CD14-positive monocyte (primary cell): ENCODE data around the gene ARCN1. TPM values are rescaled to one million over a fixed set of nuclear protein-coding genes. Genes with fewer than 3 reads are reported as not detected.

ENCODE experiments used
- DNase-seq, 3 donors: peaks; one replicate each; pipeline ENCODE4 v3.0.0-alpha.2; 2011 to 2022
- H2AFZ ChIP-seq: 2 replicates; pipeline ENCODE4 v1.6.0; 2012; ENCODE audit warnings: mild to moderate bottlenecking, low read depth, low read length, inconsistent platforms; ENCODE audit not compliant: insufficient read depth, poor library complexity, severe bottlenecking
- H3K27ac ChIP-seq, 2 donors: 1 replicate in 1 of 2; 2 replicates in 1 of 2; pipeline ENCODE4 v1.5.1; 2012 to 2013; ENCODE audit warnings: low read length in 2 of 2, control low read depth in 1 of 2, inconsistent platforms in 1 of 2, low read depth in 1 of 2, mild to moderate bottlenecking in 1 of 2
- H3K27me3 ChIP-seq, 2 donors: one replicate each; pipeline versions ENCODE4 v1.6.0 to v1.6.1; 2011 to 2013; ENCODE audit warnings: low read length in 2 of 2; ENCODE audit not compliant: control insufficient read depth in 2 of 2, insufficient read depth in 2 of 2
- H3K36me3 ChIP-seq, 2 donors: replicated peaks in 1 of 2; 1 replicate in 1 of 2; 2 replicates in 1 of 2; pipeline versions ENCODE4 v1.5.1 to v1.6.1; 2012 to 2013; ENCODE audit warnings: low read length in 2 of 2, control low read depth in 1 of 2, inconsistent platforms in 1 of 2, mild to moderate bottlenecking in 1 of 2; ENCODE audit not compliant: insufficient read depth in 2 of 2, control insufficient read depth in 1 of 2
- H3K4me1 ChIP-seq, 2 donors: 1 replicate in 1 of 2; 2 replicates in 1 of 2; pipeline versions ENCODE4 v1.5.1 to v1.6.1; 2012 to 2013; ENCODE audit warnings: low read length in 2 of 2, control low read depth in 1 of 2, inconsistent platforms in 1 of 2, mild to moderate bottlenecking in 1 of 2, moderate library complexity in 1 of 2; ENCODE audit not compliant: insufficient read depth in 2 of 2, control insufficient read depth in 1 of 2
- H3K4me2 ChIP-seq: replicated peaks from 2 replicates; pipeline ENCODE3; 2012; ENCODE audit warnings: low read length, moderate library complexity, mild to moderate bottlenecking; ENCODE audit not compliant: poor library complexity, severe bottlenecking; ENCODE audit errors: extremely low read depth
- H3K4me3 ChIP-seq, 3 experiments: fragments of 200-600 bp in 1 of 3; sonication (generic) in 1 of 3; replicated peaks in 1 of 3; 1 replicate in 2 of 3; 2 replicates in 1 of 3; pipeline ENCODE4 v1.5.1; 2011 to 2013; ENCODE audit warnings: low read length in 3 of 3, mild to moderate bottlenecking in 3 of 3, control low read depth in 2 of 3, low read depth in 2 of 3, inconsistent platforms in 1 of 3, moderate library complexity in 1 of 3
- H3K79me2 ChIP-seq: 2 replicates; pipeline ENCODE4 v1.6.0; 2012; ENCODE audit warnings: mild to moderate bottlenecking, control low read depth, inconsistent platforms, low read length, moderate library complexity; ENCODE audit not compliant: insufficient read depth
- H3K9ac ChIP-seq: 2 replicates; pipeline ENCODE4 v1.6.0; 2017; ENCODE audit warnings: low read length, mild to moderate bottlenecking; ENCODE audit not compliant: insufficient read depth, poor library complexity, severe bottlenecking
- H3K9me3 ChIP-seq, 2 donors: replicated peaks in 1 of 2; 1 replicate in 1 of 2; 2 replicates in 1 of 2; pipeline versions ENCODE4 v1.5.1 to v1.6.1; 2012 to 2013; ENCODE audit warnings: low read length in 2 of 2, control low read depth in 1 of 2; ENCODE audit not compliant: control insufficient read depth in 1 of 2, insufficient read depth in 1 of 2
- H4K20me1 ChIP-seq: 2 replicates; pipeline ENCODE4 v1.6.0; 2012; ENCODE audit warnings: mild to moderate bottlenecking, low read length, control low read depth, moderate library complexity; ENCODE audit not compliant: insufficient read depth
- H3K27ac Mint-ChIP-seq, 7 donors: one replicate each; pipeline ENCODE4 v1.8.0; 2020; ENCODE audit warnings: mild to moderate bottlenecking in 7 of 7, mixed read lengths in 7 of 7, moderate library complexity in 6 of 7, inconsistent platforms in 2 of 7
- H3K27me3 Mint-ChIP-seq, 3 donors: one replicate each; pipeline ENCODE4 v1.8.0; 2021 to 2022; ENCODE audit warnings: low read depth in 3 of 3, mild to moderate bottlenecking in 3 of 3, mixed read lengths in 3 of 3, moderate library complexity in 3 of 3, inconsistent platforms in 1 of 3
- H3K36me3 Mint-ChIP-seq, 2 donors: one replicate each; pipeline ENCODE4 v1.8.0; 2020; ENCODE audit warnings: mixed read lengths in 2 of 2, inconsistent platforms in 1 of 2, mild to moderate bottlenecking in 1 of 2
- H3K4me1 Mint-ChIP-seq: one replicate; pipeline ENCODE4 v1.8.0; 2020; ENCODE audit warnings: mild to moderate bottlenecking, mixed read lengths
- H3K4me3 Mint-ChIP-seq, 2 donors: one replicate each; pipeline ENCODE4 v1.8.0; 2020; ENCODE audit warnings: mild to moderate bottlenecking in 2 of 2, mixed read lengths in 2 of 2, moderate library complexity in 1 of 2
- H3K9me3 Mint-ChIP-seq, 7 donors: one replicate each; pipeline ENCODE4 v1.8.0; 2020 to 2022; ENCODE audit warnings: mixed read lengths in 7 of 7, mild to moderate bottlenecking in 6 of 7, moderate library complexity in 6 of 7, inconsistent platforms in 2 of 7
- CTCF ChIP-seq: fragments of 200-600 bp; IDR thresholded peaks from one replicate; pipeline ENCODE4 v1.8.0; 2022; ENCODE audit warnings: antibody characterized with exemption, mild to moderate bottlenecking
- WGBS: methylation state at CpG from one replicate; pipeline ENCODE4 v1.1.5; 2013; ENCODE audit warnings: missing lambda C conversion rate; ENCODE audit not compliant: insufficient coverage; 5-methylcytosine and 5-hydroxymethylcytosine counted together
- intact Hi-C, 2 donors: fragments of 100-400 bp; cut with micrococcal nuclease; formaldehyde crosslinking; loops; one replicate each; pipeline versions ENCODE4 v1.15.0 to v1.15.1; 2023
- polyA plus RNA-seq, 3 donors: library from polyadenylated mRNA; depleted of rRNA in 1 of 3; unstranded in 2 of 3; stranded (reverse) in 1 of 3; fragments of 300-500 nt in 2 of 3; fragments of >200 nt in 1 of 3; fragmentation: Illumina TruSeq in 2 of 3; gene quantifications; 1 replicate in 2 of 3; 2 replicates in 1 of 3; pipeline ENCODE4 v1.2.3, GENCODE V29; 2012 to 2021

Gene ARCN1
- polyA plus RNA-seq, 3 donors = 36.1 to 101 (median 79.7) TPM

GRCh38 chr11:118612378-118612777 lies 40.2 kb downstream of the ARCN1 start:
- no peak overlapping the region for H2AFZ ChIP-seq
- Mint-ChIP-seq H3K27me3 (peaks cover 54 to 65% (median 57%) of the 10 kb centered on the region in 3 donors), H3K27ac (no peak overlapping the region), H3K9me3 (peaks cover 0 to 18% (median 11%) of the 10 kb centered on the region in 7 donors), H3K36me3 (peaks cover 8 to 9% of the 10 kb centered on the region in 2 donors), H3K4me1 (peaks cover 32% of the 10 kb centered on the region), H3K4me3 (peak overlapping the region in 1 of 2 donors; percentile 63)
- no peak for TF ChIP-seq CTCF
- H3K27me3 ChIP-seq = peaks cover 40 to 64% of the 10 kb centered on the region in 2 donors
- H3K4me3 ChIP-seq = no peak overlapping the region
- peaks cover 35% of the 10 kb centered on the region in 2 donors for H3K4me1 ChIP-seq
- H3K9me3 ChIP-seq = peaks cover 0 to 12% of the 10 kb centered on the region in 2 donors
- no peaks in the 10 kb centered on the region for H3K79me2 ChIP-seq
- 37% methylated on average over 2 of the region's 7 CpGs for WGBS
- no peak overlapping the region for H3K9ac ChIP-seq
- no peak overlapping the region for H3K4me2 ChIP-seq
- no peak for DNase-seq
- no peaks in the 10 kb centered on the region for H4K20me1 ChIP-seq
- no peak overlapping the region for H3K27ac ChIP-seq
- intact Hi-C loops = no loop called here
- H3K36me3 ChIP-seq = no peaks in the 10 kb centered on the region

GRCh38 chr11:118614511-118614910 lies 42.3 kb downstream of the ARCN1 start:
- Histone ChIP-seq H3K27me3 (peaks cover 31 to 44% of the 10 kb centered on the region in 2 donors), H3K4me1 (peaks cover 20 to 21% of the 10 kb centered on the region in 2 donors), H4K20me1 (no peaks in the 10 kb centered on the region), H3K4me3 (no peak overlapping the region), H2AFZ (no peak overlapping the region), H3K36me3 (no peaks in the 10 kb centered on the region), H3K9ac (no peak overlapping the region), H3K9me3 (peaks cover 0 to 4% of the 10 kb centered on the region in 2 donors), H3K79me2 (no peaks in the 10 kb centered on the region), H3K4me2 (no peak overlapping the region), H3K27ac (no peak overlapping the region)
- Mint-ChIP-seq H3K27me3 (peaks cover 41 to 53% (median 44%) of the 10 kb centered on the region in 3 donors), H3K4me1 (peaks cover 25% of the 10 kb centered on the region), H3K4me3 (no peak overlapping the region), H3K27ac (no peak overlapping the region), H3K36me3 (peaks cover 0 to 4% of the 10 kb centered on the region in 2 donors), H3K9me3 (peaks cover 0 to 9% (median 4%) of the 10 kb centered on the region in 7 donors)
- intact Hi-C loops = no loop called here
- no peak for TF ChIP-seq CTCF
- DNase-seq = no peak
- WGBS = no CpG with 5 or more reads among the region's 7 CpGs
